ENCODE measurements around the gene ARAP3.

ARAP3 gene

GRCh38 chr5:141639357-141640050, 42.5 kb downstream of the ARAP3 start:
- DNase-seq (ENCODE audit: low spot score) = no peak

- DNase-seq (ENCODE audit: low spot score) = no peak
Measured at GRCh38 chr5:141638771-141639170, 43.3 kb downstream of the ARAP3 start.

GRCh38 chr5:141637767-141638419, 44.1 kb downstream of the ARAP3 start:
- DNase-seq (ENCODE audit: low spot score) = peak; percentile 43

GRCh38 chr5:141637123-141637766, 44.8 kb downstream of the ARAP3 start:
- DNase-seq (ENCODE audit: low spot score) = no peak

DNA sequence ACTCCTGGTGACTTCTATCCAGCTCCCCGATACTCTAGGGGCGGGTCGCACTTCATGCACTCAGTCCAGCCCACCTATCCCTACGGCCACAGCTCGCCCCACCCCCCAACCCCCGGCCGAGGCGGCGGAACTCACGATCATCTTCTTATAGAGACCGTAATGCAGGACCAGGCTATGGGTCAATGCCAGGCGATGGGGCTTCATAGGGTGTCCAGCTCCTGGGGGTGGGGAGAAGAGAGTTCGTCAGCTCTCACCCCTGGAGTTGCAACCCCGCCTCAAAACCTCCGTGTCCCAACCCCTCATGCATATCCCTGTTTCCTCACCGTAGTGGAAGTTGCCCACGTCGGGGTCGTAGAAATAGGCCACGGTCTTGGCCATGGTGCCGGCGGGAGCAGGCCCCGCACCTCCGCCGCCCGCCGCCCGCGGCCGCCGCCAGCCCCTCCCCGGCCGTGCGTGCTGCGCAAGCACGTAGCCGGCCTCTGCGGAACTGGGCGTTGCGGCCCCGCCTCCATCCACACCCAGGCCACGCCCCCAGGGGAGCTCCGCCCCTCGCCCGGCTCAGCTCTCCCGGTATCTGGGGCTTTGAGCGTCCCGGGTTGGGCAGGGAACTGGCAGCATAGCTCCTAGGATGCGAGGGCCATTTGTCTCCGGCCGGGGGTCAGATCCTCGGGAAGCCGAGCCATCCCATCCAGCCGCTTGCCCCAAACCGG, 45.5 kb downstream of the ARAP3 start, which contains the start of the genes HDAC3 and RELL2:
Gene HDAC3, minus strand, starts transcription at position 437 of the 710 bp plus-strand sequence. Its CDS starts 59 bp downstream, at position 378.
Gene RELL2, plus strand, starts transcription at position 585 of the 710 bp plus-strand sequence. CDS start 1,229 bp downstream, outside the sequence.
- DNase-seq (ENCODE audit: low spot score) = peak; percentile 87

- DNase-seq (ENCODE audit: low spot score) = no peak
Measured at GRCh38 chr5:141636106-141636412, 46.0 kb downstream of the ARAP3 start.

DNA sequence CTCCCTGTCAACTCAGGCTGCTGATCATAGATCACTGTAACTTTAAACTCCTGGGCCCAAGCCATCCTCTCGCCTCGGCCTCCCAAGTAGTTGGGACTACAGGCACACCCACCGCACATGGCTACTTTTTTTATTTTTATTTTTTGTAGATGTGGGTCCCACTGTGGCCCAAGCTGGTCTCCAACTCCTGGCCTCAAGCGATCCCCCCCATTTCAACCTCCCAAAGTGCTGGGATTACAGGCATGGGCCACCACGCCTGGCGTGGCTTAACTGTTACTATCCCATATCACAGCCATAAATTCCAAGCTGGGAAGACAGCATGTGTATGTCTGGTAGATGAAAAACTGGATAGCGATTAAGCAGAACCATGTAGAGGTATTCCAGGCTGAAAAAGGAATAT, 46.4 kb downstream of the ARAP3 start:
- DNase-seq (ENCODE audit: low spot score) = no peak

GRCh38 chr5:141634720-141635119, 47.3 kb downstream of the ARAP3 start:
- DNase-seq (ENCODE audit: low spot score) = no peak

DNA sequence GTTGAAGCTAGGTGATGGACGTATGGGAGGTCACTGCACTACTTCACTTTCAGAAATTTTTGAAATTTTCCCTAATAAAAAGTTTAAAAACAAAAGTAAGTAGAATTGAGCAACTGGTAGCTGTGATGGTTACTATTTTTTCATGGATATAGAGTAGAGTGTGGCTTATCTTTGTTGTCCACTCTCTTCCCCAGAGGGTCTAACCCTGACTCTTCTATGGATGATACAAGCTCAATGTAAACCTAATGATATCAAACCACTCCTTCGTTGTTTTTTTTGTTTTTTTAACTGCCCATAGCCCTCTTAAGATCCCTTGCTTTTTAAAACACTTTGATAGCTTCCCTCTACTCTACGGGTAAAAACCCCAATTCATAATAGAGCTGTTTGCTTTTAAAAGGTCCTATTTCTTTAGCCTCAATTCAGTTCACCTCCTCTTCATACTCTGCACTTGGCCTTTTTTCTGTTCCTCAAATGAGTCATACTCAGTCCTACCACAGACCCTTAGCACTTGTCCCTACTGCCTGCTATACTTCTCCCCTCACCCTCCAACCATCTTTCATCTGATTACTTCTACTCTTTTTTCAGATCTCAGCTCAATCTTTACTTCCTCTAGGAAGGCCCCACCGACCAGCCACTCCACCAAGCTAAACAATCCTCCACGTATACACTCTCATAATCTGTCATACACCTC, 48.0 kb downstream of the ARAP3 start:
- DNase-seq (ENCODE audit: low spot score) = no peak

DNA sequence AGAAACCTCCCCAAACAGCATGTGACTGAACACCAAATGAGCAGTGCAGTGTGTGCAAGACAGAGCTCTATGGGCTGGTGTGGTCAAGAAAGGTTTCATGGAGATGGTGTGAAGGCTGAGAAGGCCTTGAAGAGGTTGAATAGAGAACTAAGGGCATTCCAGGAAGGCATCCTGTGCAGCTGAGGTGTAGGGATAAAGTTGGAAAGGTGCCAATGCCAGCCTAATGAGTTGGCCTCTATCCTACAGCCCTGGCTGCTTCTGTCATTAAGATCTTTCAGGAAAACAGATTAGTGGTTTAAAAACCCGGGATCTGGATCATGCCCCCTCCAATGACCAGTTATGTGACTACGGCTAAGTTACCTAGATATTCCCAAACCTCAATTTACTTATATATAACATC, 49.4 kb downstream of the ARAP3 start:
- DNase-seq (ENCODE audit: low spot score) = no peak

DNA sequence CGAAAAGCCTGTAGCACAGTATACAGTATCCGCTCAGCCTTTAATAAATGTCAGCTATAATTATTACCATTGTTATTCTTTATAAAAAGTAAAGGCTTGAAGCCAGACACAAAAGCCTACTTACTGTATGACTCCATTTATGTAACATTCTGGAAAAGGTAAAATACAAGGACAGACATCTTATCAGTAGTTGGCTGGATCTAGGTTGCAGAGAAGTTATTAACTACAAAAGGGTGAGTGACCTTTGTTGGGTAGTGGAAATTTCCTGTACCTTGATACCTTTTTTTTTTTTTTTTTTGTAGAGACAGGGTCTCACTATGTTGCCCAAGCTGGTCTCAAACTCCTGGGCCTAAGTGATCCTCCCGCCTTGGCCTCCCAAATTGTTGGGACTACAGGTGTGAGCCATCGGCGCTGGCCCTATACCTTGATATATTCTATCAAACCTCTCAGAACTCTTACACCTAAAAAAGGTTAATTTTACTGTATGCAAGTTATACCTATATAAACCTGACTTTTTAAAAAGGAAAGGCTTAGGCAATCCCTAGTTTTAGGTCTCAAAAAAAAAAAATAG, 51.4 kb downstream of the ARAP3 start:
- DNase-seq (ENCODE audit: low spot score) = no peak

DNA sequence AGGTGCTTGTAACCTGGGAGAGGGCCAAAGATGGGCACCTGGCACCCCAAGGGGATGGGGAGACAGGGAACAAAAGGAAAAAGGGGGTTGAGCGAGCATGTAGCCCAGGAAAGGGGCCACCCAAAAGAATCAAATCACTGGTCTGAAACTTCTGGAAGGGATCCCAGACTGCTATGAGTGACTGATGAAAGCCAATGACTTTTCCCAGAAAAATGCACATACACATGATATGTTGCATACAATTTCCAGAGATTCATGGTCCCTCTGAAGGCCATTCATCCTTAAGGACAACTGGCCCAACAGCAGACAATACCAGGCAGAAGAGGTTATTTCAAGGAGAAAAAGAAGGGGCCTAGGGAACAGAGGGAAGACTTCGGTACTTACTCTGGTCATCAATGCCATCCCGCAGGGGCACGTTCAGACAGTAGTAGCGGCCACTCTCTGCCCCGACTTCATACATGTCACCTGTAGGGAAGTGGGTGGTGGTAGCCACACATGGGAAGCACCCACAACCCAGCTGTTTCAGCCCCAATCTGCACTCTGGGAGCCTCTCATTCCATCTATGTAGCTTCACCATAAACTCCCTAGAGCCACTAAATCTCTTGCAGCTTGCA, 53.7 kb downstream of the ARAP3 start:
- DNase-seq (ENCODE audit: low spot score) = no peak

DNA sequence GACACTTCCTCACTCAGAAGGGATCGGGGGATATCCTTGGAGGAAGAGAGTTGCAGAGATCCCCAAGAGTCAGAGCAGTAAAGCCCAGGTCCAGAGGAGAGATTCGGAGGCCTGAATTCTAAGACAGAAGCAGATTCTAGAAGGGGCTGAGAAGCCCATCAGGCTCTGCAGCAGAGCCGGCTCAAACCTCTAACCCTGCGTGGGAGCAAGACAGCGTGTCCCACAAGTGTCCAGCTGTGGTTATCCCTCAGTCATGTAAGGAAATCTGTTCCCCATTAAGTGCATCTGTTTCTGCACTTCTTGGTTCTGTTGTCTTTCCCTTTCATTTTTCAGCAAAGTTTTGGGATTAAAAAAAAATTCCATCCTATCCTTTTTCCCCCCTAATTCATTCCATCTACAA, 58.4 kb downstream of the ARAP3 start:
- no peak for DNase-seq (ENCODE audit: low spot score)

- peak; percentile 77 for DNase-seq (ENCODE audit: low spot score)
Measured at GRCh38 chr5:141623186-141623585, 58.8 kb downstream of the ARAP3 start.

GRCh38 chr5:141618804-141619554, 63.1 kb downstream of the ARAP3 start, which contains the start of gene DIAPH1:
Gene DIAPH1 (minus strand): TSS chr5:141619000. CDS start chr5:141618914, 86 bp downstream.
- DNase-seq (ENCODE audit: low spot score) = peak; percentile 72

DNA sequence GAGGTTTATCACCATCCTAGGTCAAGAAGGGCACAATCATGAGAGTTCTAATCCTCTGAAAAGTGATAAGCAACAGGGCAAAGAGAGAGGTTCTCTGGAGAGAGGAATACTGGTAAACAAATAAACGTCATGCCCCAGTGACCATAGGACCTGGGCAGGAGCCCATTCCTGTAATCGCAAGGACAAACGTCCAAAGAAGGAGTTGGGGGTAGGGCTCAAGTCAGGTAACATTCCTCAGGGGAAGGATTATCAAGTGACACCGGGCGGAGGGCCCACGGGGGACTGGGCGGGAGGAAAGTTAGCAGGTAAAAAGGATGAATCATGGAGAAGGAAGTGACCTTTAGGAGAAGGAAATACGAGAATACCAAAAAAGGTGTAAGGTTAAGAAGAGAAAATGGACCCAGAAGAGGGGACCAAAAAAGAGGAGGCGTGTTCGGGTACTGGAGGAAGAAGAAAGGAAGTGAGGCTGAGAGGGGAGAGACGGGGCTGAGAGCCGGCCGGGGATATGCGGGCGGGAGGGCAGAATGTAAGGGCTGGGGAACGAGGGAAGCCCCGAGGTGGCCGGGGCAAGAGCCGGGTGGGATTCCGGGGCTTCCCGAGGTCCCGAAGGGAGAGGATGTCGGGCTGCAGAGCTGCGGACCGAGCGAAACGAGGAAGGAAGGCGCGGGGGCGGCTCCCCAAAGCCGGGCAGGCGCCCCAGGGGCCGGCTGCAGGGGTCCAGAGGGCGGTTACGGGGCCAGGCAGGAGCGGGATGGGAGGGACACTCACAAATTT, 63.8 kb downstream of the ARAP3 start:
- no peak for DNase-seq (ENCODE audit: low spot score)

GRCh38 chr5:141617682-141618029, 64.4 kb downstream of the ARAP3 start:
- no peak for DNase-seq (ENCODE audit: low spot score)

- no peak for DNase-seq (ENCODE audit: low spot score)
Measured at GRCh38 chr5:141617128-141617527, 64.9 kb downstream of the ARAP3 start.

- no peak for DNase-seq (ENCODE audit: low spot score)
Measured at GRCh38 chr5:141615991-141616720, 65.9 kb downstream of the ARAP3 start.
